ENCODE measurements around the gene ATG4B.
"Not testable (repeated sequence)": the region's sequence is repeated elsewhere in the genome, so short reads cannot be mapped to it uniquely, and the experiment has no call there.

ATG4B gene

DNA sequence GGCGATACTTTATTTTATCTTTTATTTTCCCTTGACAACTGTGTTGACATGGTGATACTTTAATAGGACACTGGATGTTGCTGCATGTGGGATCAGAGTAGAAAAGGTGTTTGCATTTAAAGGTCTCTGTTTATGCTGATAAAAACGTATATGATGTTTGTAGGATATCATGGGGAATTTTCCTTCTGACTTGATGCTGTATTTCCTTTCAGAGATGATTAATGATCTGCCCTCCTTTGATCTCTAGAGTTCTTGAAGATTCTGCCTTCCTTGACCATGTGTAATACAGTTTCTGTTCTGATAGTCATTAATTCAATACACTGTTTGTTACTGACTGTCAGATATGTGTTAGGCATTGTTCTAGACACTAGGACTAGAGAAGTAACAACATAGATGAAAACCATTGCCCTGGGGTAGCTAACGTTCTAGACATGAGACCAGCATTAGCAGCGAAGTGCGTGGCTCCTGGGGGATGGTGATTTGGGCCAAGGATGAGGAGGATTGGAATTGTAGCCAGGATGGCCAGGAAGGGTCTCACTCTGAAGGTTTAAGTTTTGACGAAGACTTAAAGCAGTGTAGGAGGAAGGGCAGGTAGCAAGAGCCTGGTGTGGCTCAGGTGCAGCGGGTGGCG is 2.8 kb downstream of the ATG4B start:
- no peak for DNase-seq

DNA sequence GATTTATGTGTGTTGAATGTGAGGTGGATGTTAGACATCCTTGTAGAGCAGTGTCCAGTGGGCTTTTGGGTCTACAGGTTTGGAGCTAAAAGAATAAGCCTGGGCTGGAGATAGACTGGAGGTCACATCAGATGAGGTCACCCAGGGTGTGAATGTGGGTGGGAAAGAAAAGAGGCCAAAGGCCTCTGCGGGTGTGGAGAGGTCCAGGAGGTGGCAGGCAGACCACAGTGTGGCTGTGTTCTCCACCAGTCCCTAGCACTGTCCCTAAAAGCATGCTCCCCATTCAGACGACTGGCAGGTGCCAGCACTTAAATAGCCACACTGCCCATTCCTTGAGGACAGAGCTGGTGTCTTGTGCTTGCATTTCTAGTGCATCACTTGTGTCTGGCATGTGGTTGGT is 4.1 kb downstream of the ATG4B start:
- DNase-seq, result no peak

DNA sequence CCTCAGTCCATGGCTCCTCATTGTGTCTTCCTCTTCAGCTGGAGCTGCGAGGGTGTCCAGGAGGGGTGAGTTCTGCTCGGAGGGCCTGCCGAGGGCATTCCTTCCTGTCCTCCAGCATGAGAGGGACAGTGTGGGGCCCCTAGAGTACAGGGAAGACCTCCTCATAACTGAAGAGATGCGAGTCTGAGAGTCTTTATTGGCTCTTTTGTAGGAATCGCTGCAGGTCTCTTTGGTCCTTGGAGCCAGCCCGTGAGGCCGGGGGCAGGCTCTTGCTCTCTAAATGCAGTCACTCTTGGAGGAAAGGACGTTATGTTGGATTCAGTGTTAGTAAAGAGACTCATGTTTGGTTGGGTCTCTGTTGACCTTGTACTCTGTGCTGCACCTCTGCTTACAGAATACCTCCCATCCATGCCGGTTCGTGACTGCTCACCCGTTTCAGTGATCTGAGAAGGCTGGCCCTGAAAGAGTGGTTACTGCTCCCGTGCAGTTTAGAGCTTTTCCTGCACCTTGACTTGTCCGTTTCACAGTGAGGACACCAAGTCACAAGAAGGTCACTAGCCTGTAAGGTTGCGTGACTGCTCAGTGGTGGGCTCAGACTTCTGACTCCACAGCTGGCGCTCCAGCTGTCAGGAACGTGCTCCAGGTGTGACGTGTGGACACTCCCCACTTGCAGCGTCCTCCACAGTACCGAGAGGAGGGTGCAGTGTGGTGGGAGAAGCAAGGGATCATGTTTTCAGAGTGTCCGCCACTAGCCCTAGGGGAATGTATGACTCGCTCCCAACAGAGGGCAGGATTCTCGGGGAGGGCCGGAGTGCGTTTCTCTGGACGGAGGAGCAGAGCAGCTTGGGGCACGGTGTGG is 7.8 kb downstream of the ATG4B start:
- DNase-seq, result no peak

DNA sequence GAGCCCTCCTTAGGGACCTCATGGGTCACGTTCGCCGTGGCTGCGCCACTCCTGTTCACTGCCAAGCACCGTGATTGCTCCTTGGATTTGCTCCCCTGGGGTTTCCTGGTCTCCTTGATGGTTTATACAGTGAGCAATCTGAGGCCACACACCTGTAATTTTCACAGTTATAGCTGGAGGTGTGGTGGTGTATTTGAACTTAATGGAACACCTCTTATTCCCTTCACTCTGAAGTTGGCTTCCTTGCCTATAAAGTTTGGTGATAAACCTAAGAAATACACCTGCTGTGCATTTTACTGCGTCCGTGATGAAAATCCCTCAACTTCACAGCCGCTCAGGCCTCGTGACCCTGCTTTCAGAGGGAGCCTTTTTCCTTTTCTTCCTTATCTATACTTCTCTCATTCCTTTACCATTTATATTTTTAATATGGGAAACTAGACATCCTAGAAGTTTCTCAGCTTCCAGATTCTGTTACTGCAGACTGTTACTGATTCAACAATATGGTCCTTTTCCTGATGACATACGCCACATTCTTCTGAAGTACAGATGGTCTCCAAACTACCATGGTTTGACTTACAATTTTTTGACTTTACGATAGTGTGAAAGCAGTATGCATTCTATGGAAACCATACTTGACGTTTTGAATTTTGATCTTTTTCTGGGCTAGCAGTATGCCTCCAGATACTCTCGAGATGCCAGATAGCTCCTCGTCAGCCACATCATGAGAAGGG is 8.6 kb downstream of the ATG4B start:
- DNase-seq, result no peak

DNA sequence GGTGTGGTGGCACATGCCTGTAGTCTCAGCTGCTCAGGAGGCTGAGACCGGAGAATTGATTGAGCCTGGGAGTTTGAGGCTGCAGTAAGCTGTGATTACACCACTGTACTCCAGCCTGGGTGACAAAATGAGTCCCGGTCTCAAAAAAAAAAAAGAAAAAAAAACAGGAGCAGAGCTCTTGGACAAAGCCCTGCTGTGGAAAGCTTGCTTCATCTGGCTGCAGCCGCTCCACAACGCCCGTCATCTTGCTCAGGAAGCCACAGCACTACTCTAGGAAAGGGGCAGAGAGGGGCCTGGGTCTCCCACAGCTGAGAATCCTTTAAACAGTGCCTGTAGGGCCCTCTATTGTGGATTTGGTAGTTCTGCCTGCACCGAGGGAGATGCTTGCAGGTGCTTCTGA is 11.0 kb downstream of the ATG4B start:
- DNase-seq, result no peak

DNA sequence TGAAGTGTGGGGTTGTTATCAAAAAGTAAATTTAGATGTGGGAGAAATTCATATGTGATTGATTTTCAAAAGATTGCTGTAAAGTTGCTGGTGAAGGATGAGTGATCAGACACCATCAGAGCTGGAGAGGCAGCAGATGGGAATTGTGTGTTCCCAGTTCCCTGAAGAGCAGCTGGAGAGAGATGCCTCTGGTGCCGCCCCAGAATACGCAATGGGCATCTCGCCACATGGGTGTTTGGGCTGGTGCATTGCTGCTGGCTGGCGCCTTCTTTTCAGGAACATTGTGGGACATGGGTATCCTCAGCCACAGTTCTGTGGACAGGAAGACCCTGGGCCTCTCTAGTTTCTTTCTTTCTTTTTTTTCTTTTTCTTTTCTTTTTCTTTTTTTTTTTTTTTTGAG is 11.9 kb downstream of the ATG4B start:
- DNase-seq, result no peak

DNA sequence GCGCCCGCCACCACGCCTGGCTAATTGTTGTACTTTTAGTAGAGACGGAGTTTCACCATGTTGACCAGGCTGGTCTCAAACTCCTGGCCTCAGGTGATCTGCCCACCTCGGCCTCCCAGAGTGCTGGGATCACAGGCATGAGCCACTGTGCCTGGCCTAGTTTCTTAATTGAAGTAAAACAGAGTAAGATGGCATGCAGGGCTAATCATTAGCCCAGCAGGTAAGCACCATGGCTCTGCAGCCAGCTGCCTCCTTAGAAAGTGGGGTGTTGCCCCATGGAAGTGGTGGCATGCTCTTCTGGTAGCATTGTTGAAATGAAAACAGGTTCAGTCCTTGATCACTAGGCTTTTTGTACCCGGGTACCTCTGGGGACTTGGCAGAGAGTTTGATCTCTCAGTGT is 12.4 kb downstream of the ATG4B start:
- no peak for DNase-seq

DNA sequence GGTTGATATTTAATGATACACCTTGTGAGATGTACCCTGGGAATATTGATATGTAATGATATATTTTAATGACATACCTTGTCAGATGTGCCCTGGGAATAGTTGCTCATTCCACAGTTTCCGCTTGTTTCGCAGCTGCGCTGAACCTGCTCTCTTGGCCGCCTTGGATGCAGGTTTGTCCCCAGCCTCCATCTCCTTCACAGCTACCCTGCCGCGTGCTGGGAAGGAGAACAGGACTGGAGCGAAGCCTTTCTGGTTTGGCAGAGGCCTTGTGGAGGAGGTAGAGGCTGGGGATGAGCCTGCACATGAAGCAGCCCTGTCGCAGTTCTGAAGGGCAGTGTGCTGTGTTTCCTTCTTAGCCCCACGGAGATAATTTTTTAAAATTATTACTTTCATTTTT is 14.6 kb downstream of the ATG4B start:
- DNase-seq, result no peak

DNA sequence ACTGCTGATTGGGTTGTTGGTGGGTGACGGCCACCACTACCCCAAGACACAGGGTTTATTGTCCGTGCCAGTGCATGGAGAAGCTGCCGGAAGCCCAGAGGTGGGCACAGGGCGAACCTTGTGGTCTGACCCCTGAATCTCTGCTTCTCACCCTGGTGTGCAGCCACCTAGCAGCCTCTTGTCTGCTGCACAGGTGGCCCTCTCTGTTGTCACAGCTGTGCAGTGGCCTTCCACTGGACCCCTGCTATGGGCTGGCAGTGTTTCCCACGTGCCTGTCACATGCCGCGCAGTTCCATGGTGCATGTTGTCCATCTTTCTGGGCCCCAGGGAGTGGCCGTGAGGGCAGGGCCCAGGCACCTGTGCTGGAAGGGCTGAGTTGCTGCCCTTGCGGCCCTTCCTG is 15.2 kb downstream of the ATG4B start:
- no peak for DNase-seq

DNA sequence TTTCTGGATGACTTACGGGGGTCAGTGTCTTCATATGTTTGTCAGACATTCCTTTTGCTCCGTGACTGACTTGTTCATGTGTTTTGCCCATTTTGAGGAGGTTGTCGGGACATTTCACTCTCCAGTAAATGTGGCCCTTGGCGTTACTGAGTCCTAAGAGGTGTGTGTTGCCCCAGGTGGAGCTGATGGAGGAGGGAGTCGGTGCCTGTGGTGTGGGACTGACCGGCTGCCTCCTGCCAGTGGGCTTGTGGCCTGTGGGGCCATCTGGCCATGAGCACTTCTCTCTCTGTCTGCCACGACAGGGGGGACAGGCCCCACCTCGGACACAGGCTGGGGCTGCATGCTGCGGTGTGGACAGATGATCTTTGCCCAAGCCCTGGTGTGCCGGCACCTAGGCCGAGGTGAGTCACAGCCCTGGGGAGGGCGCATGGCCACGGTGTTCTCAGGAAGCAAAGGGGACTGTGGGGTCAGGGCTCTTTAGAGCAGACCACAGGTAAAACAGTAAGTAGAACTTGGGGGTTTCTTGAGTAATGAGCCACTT is 15.8 kb downstream of the ATG4B start:
- DNase-seq, result no peak

DNA sequence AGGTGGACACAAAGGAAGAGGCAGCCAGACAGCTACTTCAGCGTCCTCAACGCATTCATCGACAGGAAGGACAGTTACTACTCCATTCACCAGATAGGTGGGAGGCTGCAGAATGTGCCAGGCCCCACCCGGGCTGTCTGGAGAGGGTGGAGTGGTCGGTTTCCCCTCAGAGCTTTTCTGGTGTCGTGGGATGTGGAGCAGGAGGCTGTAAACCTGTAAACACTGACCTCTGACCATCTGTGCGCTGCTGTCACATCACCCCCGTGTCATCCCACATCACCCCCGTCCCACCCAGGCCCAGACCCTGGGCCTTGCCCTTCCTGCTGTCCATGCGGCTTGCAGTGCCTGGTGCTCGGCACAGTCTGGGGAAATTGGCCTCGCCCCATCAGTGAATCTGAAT is 17.1 kb downstream of the ATG4B start:
- no peak for DNase-seq

DNA sequence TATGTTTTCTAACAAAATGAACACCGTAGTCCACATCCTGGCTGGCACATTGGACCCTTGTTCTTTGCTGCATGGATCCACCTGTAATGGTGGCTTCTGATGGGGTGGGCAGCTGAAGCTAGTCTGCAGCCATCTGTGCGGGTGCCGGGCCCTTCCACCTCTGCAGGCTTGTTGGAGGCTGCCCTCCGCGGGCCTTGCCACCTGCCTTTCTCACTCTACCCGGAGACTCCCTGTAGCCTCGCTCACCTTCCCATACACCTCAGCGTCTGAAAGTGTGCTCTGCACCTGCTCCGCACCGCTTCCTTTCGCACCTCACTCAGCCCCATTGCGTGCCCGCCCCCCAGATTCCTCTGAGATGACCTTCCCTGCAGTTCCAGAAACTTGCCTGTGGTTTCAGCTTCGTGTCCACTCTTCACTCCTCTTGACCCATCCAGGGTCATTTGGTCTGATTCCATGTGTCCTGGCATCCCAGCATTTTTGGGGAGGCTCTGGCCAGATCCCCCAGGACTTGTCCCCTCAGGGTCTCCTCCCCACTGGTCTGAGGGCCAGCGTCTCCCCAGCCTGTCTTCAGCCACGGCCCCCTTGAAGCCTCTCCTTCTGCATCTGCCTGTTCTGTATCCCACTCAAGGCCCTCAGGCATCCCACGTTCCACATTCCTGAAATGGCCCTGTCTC is 18.2 kb downstream of the ATG4B start:
- no peak for DNase-seq

DNA sequence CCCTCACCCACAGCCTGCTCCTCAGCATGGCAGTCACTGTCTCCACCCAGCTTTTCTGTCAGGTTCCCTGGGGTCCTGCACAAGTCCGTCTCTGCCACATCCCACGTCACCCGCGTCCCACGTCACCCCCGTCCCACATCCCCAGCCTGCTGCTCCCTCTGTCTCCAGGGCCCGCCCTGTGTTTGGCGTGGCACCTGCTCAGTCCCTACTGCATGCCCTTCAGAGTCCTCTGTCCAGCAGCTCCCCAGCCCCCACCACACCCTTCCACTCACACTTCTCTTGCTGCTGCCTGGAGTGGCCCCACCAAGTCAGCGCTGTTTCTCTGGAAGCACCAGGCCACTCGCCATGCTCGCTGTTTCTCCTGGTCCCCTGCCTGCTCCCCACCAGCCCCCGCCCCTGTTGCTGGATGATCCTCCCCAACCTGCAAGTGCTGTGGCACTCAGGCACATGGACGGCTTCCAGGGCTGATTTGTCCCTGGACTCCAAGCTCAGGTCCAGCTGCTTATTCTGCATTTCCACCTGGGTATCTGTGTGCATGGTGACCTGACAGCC is 18.8 kb downstream of the ATG4B start:
- no peak for DNase-seq

DNA sequence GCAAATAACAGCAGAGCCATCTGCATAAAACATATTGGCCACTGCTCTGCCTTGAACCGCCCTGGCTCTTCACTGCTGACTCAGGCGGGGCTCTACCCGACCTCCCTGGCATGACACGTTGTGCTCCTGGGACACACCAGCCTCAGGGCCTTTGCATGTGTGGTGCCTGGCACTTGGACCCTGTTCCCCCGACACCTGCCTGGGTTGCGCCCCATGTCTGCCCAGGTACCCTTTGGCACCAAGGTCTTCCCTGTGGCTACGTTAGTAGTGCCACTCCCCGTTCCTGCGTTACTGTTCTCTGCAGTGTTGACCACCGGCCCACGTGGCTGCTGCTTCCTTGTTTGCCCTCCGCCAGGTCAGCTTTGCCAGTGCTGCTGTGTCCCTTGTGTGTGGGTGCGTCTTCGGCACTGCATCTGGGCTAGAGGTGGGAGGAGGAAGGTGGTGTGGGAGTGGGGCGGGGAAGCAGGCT is 20.3 kb downstream of the ATG4B start:
- DNase-seq, result no peak

DNA sequence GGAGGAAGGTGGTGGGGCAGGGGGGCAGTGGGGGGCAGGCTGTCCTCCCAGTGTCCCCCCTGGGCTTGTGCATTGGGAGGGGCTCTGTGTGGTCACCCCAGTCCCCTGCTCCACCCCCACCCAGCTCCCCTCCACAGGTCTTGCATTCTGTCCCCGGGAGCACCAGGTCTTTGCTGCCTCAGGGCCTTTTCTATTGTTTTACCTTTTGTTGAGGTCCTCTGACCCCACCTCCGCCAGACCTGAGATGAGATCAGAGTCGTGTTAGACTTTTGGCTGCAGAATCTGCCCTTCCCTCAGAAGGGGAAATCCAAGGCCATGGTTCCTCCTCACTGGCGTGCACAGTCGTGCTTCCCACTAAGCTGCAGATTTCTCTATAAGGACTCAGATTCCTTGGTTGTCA is 20.8 kb downstream of the ATG4B start:
- no peak for DNase-seq

DNA sequence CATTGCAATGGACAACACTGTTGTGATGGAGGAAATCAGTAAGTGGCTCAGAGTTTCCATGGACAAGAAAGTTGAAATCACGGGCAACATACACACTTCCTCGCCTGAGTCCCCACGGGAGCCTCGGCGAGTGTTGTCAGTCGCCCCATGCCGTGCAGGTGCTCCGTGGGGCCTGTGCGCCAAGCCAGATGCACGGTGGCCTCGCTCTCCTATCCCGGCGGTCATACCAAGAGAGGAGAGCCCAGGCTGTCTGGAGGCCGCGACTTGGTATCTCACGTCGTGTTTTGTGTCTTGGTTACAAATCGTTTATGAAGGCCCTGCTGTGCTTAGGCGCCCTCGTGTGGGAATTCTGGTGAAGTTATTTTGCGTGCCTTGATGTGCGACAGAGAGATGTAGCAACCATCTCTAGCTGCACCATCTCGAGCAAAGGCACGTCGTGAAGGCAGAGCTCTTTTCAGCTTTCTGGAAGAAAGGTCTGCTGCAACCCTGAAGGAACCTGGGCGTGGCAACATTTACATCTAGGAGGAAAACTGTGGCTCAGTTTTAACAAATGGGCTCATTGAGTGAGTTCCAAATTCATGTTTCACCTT is 21.8 kb downstream of the ATG4B start:
- DNase-seq, result peak; percentile 81

DNA sequence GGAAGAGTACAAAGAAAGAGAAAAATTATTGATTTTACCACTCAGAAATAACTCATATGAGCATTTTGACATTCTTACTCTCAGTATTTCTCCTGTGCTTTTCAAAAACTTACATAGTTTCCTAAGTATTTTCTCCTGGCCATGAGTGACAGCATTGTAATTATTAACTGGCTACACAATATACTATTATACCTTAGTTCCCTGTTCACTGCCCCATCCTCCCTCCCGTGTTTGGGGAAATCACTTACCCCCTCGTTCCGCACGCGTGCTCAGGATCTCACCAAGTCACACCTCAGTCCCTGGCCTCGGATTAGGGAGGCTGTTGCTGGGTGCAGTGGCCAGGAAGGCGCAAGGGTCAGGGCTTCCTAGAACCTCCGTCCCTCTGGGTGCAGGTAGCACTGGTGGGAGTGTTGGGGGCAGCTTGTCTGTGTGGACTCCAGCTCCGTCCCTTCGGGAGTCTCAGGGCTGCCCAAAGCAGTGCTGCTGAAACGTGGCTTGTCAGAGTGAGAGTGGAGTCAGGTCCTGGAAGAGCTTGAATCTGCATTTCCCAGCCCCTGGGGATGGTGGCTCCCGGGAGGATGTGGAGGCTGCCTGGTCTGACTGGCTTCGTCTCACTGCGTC is 23.2 kb downstream of the ATG4B start:
- no peak for DNase-seq

DNA sequence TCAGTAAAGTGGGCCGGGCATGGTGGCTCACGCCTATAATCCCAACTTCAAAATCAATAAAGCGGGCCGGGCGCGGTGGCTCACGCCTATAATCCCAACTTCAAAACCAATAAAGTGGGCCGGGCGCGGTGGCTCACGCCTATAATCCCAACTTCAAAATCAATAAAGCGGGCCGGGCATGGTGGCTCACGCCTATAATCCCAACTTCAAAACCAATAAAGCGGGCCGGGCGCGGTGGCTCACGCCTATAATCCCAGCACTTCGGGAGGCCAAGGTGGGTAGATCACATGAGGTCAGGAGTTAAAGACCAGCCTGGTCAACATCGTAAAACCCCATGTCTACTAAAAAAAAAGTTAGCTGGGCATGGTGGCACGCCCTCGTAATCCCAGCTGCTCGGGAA is 25.2 kb downstream of the ATG4B start:
- not testable (repeated sequence) for DNase-seq

DNA sequence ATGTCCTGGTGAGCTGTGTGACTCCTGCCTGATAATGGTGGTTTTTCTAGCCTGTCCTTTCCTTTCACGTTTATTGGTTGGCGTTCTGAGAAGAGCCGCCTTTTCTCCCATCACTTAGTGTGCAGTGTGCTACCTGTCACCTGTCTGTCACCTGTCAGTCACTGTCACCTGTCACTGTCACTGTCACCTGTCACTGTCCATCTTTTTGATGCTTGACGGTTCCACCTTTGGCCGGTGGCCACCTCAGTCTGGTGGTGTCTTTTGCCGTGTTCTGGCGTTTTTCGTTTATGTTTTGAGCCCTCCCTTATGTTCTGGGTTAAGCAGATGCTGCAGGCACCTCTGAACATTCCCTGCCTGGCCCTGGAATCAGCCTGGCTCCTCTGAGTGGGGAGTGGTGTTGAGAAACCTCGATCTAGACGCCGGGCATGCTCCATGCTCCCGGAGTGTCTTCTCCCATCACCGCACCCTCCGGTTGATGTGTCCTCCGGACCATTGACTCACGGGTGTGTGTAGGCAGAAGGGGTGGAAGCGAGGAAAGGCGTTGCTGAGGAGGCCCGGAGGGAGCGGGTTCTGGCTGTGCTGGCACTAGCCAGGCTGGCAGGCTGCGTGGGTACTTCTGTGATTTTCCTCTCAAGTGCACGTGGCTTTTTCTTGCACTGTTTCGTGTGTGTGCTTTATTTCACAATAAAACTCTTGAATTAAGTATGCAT is 28.4 kb downstream of the ATG4B start:
- DNase-seq, result no peak

DNA sequence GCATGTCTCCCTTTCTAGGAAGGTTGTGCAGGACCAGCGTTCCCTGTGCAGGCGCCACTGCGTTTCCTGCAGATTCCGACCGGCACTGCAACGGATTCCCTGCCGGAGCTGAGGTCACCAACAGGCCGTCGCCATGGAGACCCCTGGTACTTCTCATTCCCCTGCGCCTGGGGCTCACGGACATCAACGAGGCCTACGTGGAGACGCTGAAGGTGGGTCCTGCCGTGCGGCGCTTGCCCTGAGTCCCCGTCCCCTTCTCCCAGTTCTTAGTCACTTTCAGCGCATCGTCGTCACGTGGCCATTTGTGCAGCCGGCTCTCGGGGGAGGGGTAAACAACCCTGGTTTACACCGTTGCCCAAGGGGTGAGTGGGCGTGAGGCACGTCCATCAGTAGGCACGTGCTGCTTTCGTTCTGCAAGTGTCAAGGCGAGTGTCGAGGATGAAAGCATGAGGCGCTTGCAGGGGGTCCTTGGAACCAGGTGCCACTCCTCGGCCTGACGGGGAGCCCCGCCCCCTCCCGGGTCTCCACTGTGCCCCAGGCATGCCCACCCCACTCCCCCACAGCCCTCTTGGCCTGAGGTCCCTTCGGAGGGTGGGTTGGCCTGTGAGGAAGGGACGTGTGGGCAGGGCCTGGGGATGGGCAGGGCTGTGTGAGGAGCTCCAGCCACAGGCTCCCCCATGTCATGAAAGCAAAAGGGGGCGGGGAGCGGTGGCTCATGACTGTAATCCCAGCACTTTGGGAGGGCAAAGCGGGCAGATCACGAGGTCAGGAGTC is 29.3 kb downstream of the ATG4B start:
- DNase-seq, result no peak
